HG03342 (cell line): ENCODE data around the gene AMIGO1.
A peak's percentile ranks its signal among the peaks of the same experiment; 100 is the strongest.
"Not testable (repeated sequence)": the region's sequence is repeated elsewhere in the genome, so short reads cannot be mapped to it uniquely, and the experiment has no call there.

ENCODE experiments used
- ATAC-seq: cut with Tn5 transposase; IDR thresholded peaks from one replicate; pipeline ENCODE4 v1.9.1; 2021; ENCODE audit warnings: mild to moderate bottlenecking, moderate library complexity; ENCODE audit not compliant: unreplicated experiment

The AMIGO1 gene

DNA sequence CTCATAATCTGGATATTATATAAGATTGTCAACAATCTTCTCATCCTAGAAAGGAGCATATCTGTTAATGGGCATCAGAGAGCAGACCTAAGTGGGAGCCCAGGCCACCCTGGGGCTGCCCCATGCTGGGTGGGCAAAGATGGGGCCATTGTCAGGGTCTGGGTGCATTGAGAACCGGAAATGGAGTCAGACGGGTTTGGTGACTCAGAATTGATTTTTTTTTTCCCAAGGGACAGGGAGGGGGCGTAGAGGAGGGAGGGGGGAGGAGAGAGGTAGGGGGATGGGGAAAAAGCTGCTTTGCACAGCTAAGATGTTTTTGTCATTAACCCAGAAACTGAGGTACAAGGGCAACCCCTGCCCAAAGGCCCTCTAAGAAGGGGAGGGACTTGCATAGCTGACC lies 24.5 kb downstream of the AMIGO1 start:
- ATAC-seq: no peak

DNA sequence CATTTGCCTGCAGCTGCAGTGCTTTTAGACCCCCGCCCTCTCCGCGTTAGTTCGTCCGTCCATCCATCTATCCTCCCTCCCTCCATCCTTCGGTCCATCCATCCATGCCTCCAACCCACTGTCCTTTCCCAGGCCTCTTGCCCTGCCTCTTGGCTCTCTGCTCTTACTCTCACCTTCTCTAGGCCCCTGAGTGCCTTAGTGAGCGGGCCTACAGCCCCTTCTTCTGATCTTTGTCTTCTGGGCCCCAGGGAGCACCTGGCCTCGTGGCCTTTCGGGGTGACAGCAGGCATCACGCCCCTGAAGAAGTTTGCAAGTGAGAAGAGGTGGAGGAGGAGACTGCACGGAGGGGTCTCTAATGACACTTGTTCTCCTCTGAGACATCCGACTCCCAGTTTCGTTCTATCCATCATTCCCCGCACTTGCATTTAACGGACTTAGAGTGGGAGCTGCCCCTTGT lies 25.0 kb downstream of the AMIGO1 start:
- ATAC-seq: no peak

DNA sequence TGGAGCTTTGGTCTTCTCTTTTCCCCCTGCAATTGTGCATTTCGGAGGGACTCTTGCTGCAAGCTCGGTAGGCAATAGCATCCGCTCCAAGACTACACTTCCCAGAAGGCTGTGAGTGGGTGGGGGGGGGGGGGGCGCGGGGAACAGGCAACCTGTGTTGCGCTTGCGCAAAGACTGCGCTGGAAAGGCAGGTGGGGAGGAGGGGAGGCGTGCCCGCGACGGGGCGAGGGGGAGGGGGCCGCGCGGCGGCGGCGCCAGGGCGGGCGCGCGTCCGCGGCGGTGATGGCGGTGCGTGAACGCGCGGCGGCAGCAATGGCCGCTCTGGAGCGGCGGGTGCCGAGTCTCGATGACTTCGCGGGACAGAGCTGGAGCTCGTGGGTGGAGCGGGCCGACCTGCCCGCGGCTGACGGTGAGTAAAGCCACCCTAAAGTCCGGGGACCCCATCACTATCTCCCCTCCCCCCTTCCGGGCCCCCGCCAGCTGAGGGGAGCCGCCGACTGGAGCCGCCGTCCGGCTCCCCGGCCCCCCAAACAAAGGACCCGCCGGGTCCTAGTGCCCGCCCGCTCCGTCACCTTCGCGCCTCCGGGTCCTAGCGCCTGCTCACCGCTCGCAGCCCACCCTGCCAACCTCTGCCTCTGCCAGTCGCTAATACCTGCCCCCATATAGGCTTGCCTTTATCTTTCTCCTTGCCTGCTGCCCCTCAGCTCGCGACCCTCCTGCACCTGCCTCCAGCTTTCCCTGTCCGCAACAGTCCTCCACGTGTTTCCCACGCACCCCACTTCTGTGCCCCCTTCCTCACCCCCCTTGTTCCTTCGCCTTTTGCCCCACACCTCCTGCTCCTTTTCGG lies 25.6 kb downstream of the AMIGO1 start, which contains the start of gene ATXN7L2:
Gene ATXN7L2 (plus strand): TSS at position 234 of the 847 bp plus-strand sequence. CDS start 49 bp downstream, at position 283.
- peak; percentile 72 for ATAC-seq

DNA sequence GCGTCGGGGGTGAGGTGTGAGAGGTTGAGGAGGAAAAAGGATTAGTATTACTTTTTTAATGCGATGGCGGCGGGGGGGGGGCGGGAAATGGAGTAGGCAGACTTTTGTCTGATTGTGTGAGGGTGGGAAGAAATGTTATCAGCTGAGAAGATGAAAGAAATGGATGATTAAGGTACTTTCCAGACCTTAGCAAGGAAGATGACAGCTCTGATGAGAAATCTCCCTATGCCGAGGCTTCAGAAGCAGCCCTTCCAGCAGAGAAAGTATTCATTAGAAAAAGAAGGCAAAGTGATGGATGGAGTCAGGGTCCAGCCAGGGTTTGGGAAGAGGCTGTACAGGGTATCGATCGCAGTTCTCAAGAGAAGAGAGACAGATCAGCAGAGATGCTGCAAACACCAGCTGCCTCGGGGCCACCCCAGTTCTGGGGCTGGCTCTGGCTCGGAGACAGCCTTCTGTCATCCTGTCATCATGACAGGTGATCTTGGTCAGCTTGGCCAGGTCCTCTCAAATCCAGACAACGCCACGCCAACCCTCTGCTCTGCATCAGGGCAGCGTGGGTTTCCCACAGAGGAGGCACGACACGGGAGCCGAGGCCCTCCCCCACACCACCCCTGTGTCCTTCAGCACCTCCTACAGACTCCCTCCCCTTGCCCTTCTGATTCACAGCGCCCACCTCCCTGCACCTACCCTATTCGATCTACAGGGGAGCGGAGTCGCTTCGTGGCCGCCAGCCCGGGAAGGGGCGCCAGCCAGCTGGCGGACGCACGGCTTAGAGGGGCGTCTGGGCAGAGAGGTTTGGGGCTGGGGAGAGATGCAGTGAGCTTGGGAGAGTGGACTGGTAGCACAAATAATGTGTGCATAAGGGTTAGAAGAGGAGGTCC lies 26.5 kb downstream of the AMIGO1 start:
- peak; percentile 9 for ATAC-seq

DNA sequence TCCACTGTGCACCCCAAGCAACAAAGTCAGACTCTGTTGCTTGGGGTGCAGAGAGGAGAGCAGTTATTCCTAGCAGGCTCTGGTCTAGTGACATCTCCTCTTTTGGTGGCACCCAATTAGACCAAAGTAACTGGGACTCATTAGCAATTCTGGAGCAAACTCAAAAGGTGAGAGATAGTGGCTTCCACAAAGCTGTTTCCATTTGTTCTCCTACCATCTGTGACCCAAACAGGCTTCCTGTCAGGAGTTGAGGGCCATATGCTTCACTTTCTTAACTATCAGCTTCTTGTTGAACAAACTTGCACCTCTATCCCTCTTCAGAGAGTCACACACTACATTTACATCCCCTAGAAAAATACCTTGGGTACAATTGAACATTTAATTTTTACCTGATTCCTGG lies 27.3 kb downstream of the AMIGO1 start:
- ATAC-seq: no peak

DNA sequence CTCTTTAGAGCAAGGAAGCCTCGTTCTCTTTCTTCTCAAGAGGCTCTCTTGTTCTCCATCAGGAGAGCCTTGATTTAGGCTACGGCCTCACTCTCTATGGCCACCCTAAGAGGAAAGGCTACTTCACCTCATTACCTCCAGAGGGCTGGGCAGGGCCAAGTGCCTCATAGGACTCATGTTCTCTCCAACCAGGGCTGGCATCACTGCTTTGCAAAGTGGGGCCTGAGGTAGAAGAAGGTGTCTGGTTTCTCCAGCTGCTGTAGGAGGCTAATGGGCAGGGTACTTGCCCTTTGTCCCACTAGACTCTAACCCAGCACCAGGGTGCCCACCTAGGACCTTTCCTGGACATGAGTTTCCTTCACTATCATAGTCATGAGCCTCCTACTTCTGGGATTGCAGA lies 27.9 kb downstream of the AMIGO1 start:
- ATAC-seq: no peak

DNA sequence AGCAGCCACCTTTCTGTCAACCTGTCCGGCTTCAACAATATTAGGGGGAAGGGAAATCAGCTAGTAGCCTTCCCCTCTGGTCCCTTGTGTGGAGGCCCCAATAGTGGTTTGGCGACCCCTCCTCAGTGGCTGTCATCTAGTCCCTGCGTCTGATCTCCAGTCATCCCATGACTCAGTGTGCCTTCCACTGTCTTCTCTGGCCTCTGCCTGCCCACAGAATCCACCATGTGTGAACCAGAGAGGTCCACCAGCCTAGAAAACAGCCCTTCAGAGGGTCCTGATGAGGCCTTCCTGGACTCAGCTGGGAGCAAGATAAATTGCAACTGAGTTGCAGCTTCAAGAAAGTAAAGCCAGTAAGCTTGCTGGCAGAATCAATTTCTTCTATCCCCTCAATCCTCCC lies 29.6 kb downstream of the AMIGO1 start:
- ATAC-seq: no peak

DNA sequence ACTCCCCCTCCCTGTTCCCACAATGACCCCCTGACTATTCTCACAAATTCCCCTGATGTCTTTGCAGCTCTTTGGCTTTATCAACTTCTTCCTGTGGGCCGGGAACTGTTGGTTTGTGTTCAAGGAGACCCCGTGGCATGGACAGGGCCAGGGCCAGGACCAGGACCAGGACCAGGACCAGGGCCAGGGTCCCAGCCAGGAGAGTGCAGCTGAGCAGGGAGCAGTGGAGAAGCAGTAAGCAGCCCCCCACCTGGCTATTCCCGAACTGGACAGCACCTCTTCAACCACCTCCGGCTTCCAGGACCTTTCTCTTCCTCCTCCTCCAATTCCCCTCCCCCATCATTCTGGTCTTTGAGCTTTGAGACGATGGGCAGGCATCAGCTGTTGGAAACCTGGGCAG lies 30.2 kb downstream of the AMIGO1 start:
- no peak for ATAC-seq

DNA sequence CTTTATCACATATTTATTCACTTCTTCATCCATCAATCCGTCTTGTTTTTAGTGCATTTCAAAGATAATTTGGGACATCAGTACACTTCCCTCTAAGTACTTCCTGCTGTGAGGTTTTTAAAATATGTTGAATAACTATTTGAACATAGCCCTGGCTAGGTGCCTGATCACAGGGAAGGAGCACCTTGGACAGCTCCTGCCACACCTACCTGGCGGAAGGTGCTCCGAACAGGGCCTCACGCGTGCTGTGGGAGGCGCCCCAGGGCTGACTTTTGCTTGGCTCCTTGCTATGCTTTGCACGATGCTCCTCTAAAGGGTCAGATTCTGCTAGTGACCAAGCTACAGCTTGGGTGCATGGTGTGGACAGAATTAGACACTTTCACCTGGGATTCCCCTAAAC lies 30.7 kb downstream of the AMIGO1 start:
- ATAC-seq: no peak

DNA sequence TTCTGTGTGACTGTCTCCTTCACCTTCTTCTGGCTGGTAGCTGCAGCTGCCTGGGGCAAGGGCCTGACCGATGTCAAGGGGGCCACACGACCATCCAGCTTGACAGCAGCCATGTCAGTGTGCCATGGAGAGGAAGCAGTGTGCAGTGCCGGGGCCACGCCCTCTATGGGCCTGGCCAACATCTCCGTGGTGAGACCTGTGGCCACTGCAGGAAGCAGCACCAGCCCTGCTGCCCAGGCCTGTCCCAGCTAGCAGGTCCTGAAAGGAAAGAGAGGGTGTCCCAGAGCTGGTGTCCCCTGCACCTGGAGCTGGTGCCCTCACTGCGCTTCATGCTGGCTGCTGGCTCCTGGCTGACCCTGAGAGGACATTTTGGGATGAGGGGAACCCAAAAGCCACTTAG lies 31.7 kb downstream of the AMIGO1 start:
- ATAC-seq: no peak

DNA sequence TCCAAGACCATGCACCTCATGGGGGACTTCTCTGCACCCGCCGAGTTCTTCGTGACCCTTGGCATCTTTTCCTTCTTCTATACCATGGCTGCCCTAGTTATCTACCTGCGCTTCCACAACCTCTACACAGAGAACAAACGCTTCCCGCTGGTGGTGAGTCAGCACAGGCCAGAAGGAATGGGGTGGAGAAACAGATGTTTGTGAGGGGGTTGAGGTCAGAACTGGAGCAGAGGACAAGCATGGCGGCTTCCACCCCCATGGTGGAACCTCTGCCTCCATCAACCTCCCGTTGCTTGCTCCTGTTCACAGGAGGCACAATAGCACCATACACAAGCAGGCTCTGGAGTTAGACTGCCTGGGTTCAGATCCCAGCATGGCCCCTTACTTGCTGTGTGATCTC lies 32.7 kb downstream of the AMIGO1 start:
- ATAC-seq: no peak

DNA sequence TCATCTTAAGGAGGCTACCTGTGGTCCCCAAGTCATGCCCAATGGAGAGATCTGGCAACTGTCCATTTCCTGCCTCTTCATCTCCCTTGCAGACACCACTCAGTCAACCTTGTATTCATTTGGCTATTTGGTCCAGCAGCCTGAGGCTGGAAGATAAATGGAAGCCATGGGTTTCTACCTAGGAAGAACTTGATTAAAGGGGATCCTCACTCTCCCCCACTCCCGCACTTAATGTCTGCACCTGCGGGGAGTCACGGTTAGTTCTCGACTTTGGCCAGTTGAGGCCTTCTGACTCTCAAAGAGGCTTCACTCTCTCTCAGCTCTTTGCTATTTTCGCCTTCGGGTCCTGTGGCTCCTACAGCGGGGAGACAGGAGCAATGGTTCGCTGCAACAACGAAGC lies 34.3 kb downstream of the AMIGO1 start:
- ATAC-seq: no peak

DNA sequence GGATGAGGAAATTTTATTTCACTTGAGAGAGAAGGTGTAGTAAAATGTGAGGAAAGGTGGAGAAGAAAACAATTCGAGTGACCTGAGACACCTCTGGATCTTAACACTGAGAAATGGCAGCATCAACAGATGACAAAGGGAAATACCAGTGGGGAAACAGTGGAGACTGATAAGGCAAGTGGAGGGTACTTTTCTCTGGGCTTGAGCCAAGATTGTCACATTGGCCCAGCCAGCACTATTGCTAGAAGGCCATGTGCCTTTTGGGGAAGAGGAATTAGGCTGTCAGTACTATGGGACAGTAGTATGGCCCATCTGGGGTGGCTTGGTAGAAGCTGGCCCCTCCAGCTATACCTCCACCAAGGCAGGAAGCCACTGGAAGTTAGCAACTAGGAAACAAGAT lies 34.8 kb downstream of the AMIGO1 start:
- no peak for ATAC-seq

DNA sequence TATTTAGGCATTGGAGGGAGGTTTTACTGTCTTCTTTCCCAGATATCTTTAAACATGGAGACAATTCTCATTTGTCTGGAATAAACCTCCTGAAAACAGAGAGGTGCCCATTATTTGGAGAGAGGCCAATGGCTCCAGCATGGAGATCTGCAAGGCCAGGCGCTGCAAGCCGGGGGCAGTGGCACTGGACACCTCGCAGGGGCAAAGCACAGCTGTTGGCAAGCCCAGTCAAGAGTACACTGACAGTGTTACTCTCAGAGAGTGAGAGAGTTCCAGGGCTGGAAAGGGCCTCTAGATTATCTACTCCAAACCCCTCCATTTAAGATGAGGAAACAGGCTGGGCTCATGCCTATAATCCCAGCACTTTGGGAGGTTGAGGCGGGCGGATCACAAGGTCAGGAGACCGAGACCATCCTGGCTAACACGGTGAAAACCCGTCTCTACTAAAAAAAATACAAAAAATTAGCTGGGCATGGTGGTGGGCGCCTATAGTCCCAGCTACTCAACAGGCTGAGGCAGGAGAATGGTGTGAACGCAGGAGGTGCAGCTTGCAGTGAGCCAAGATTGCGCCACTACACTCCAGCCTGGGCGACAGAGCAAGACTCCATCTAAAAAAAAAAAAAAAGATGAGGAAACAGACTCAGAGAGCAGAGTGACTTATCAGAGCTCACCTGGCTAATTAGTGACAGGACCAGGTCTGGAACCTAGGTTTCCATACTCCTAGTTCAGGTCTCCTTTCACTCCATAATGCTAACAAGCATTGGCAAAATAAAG lies 36.1 kb downstream of the AMIGO1 start:
- ATAC-seq: not testable (repeated sequence)

DNA sequence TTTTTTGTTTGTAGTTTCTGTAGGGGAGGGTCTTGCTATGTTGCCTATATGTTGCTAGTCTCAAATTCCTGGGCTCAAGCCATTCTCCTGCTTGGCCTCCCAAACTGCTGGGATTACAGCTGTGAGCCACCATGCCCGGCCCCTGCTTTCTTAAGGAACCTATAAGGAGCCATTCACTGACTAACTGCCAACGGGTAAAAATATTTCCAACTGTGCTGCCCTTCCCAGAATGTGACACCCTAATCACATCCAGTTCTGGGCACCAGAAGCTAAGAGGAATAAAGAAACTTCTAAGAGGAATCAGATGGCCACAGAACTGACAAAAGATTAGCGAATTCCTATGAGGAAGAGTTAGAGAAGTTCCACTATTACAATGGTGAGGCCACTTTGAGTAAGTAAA lies 36.7 kb downstream of the AMIGO1 start:
- no peak for ATAC-seq

DNA sequence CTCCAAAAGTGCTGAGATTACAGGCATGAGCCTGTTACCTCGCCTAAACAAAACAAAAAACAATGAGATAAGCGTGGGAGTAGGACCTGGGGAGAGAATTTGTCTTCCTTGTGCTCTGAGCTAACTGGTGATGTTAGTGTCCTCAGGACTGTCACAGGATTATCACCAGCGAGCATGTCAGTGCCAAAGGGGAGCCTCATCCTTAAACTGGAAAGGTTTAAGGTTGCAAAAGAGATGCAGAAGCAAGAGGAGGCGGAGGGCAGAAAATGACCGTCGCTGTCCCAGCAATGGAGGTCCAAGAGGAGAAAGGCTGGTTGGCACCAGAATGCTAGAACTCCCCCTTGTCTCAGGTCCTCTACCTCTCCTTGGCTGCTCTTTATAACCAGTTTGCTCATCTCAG lies 39.3 kb downstream of the AMIGO1 start:
- ATAC-seq: no peak

DNA sequence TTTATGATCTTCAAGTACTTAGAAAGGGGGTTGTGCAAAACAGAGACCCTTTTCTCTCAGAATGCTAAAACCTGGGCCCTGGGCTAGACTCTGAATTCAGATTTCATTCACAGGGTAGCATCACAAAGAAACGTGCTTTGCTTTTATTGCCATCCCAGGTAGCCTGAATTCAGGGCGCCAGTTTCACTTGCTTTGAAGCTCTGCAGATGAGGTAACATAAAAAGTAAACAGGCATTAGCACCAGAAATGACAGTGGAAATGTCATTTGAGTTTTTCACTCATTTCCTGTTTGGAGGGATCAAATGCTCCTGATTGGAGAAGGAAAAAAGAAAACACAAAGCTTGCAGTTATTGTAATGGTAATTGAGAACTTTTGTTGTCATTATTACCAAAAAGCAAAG lies 40.6 kb downstream of the AMIGO1 start:
- no peak for ATAC-seq

DNA sequence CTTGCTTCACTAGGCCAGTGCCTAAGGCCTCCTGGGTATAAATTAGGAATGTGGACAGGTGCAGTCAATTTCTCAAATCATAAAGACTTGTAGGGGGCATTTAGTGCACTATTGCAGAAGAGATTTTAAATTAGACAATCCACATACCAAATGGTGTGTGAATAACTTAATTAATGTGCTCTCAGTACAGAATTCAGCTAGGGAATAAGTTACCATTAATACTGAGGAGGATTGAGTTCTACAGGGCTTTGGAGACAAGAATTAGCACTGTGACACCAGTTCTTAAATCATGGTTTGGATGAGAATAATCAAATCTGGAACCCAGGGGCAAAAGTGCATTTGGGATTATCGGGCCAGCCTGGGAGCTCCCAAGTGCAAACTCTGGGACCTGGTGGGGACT lies 41.5 kb downstream of the AMIGO1 start:
- ATAC-seq: no peak

DNA sequence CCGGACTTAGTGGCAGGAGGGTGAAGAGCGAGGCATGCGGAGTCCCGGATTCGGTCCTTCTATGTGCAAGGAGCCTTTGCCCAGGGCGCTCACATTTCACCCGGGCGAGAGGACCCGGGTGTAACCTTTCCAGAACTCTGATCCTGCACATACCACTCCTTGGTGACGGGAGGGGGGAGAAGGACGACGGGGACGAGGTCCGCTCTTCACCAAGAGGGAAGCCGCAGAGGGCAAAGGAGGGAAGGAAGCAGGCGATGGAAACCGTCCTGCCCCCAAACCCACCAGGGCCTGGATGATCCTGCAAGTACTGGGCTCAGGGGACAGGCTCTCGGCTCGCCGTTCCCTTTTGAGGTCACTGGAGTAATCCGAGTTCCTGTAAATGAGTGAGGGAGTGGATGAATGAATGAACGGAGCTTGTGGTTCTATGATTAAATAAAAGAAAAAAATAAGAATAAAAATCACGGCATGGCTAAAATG lies 42.2 kb downstream of the AMIGO1 start:
- ATAC-seq: no peak

DNA sequence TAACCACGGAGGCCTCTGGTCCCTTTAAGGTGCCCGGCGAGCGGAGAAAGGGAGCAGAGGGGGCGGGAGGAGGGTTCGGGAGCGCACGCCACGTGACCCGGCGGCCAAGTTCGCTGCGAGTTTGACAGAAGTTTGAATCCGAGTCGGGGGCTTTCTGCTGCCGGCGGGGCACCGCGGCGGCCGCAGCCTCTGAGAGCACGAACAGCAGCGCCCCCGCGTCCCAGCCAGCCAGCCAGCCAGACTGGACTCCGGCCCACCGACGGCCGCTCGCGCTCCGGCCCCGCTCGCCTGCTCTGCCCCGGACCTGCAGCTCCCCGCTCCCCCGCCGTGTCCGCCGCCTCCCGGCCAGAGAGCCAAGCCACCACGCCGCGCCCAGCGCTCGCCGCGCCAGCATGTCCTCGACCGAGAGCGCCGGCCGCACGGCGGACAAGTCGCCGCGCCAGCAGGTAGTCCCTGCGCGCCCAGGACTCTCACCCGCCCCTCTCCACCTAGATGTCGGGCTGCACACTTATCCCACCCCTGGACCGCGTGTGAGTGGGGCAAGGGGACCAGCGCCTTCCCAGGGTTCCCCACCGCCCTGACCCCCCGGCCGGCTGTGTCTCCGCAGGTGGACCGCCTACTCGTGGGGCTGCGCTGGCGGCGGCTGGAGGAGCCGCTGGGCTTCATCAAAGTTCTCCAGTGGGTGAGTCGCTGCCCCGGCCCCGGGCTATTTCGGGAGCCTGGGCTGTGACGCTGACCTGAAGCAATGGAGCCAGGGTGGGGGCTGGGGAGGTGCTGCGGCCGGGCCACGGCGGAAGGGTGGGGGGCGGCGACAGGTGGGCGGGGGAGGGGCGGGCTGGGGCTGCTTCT lies 42.9 kb downstream of the AMIGO1 start, which contains the start of gene SYPL2:
Gene SYPL2 (plus strand): TSS at position 95 of the 849 bp plus-strand sequence. CDS start 298 bp downstream, at position 393.
- no peak for ATAC-seq
